T-helper 17 cell (primary cell): ENCODE measurements around the gene AASDH. TPM values are rescaled to one million over a fixed set of nuclear protein-coding genes. Genes with fewer than 3 reads are reported as not detected.
"Not testable (repeated sequence)": the region's sequence is repeated elsewhere in the genome, so short reads cannot be mapped to it uniquely, and the experiment has no call there.

Source experiments
- ATAC-seq: fragments of 150-1000 bp; cut with Tn5 transposase; 2 replicates; pipeline ENCODE4 v1.10.0; 2021; ENCODE audit warnings: mild to moderate bottlenecking, moderate library complexity
- DNase-seq, 3 donors: peaks; one replicate each; pipeline versions ENCODE4 v3.0.0 to v3.0.0-alpha.2; 2020 to 2021
- H3K9me3 ChIP-seq: one replicate; pipeline ENCODE4 v1.7.0; 2013; ENCODE audit warnings: low read length, mild to moderate bottlenecking; ENCODE audit not compliant: control insufficient read depth, poor library complexity, severe bottlenecking
- H3K27ac Mint-ChIP-seq: one replicate; pipeline ENCODE4 v1.8.0; 2022; ENCODE audit warnings: mild to moderate bottlenecking, moderate library complexity, mixed read lengths
- H3K27me3 Mint-ChIP-seq: one replicate; pipeline ENCODE4 v1.8.0; 2022; ENCODE audit warnings: mixed read lengths
- H3K36me3 Mint-ChIP-seq: one replicate; pipeline ENCODE4 v1.8.0; 2022; ENCODE audit warnings: low read depth, mixed read lengths
- H3K4me1 Mint-ChIP-seq: one replicate; pipeline ENCODE4 v1.8.0; 2022; ENCODE audit warnings: mild to moderate bottlenecking, mixed read lengths
- H3K4me3 Mint-ChIP-seq: one replicate; pipeline ENCODE4 v1.8.0; 2022; ENCODE audit warnings: mild to moderate bottlenecking, moderate library complexity, mixed read lengths
- total RNA-seq, 4 donors: library from RNA in 2 of 4; stranded (reverse) in 2 of 4; gene quantifications; one replicate each; pipeline ENCODE4 v1.2.3 and lab custom pipeline; 2022 to 2026

The AASDH gene
- total RNA-seq, 2 donors from 2014 or later, result 9.0 to 12.9 TPM

GRCh38 chr4:56372774-56373173 is 14.5 kb downstream of the AASDH start:
- peaks cover 7% of the 10 kb centered on the region for H3K36me3 Mint-ChIP-seq
- ATAC-seq, result no peak

GRCh38 chr4:56371426-56372220 is 15.7 kb downstream of the AASDH start:
- peaks cover 4% of the 10 kb centered on the region for H3K36me3 Mint-ChIP-seq
- DNase-seq, result no peak
- peaks cover 14% of the 10 kb centered on the region for H3K4me1 Mint-ChIP-seq
- H3K9me3 ChIP-seq, result no peaks in the 10 kb centered on the region
- no peaks in the 10 kb centered on the region for H3K27me3 Mint-ChIP-seq
- peak overlapping the region; percentile 39 for H3K27ac Mint-ChIP-seq
- no peak for ATAC-seq
- H3K4me3 Mint-ChIP-seq, result no peak overlapping the region

More at GRCh38 chr4:56372774-56373173, 14.5 kb downstream of the AASDH start:
- H3K27me3 Mint-ChIP-seq, result no peaks in the 10 kb centered on the region
- peaks cover 15% of the 10 kb centered on the region for H3K4me1 Mint-ChIP-seq
- no peak overlapping the region for H3K27ac Mint-ChIP-seq
- H3K4me3 Mint-ChIP-seq, result no peak overlapping the region
- no peak for DNase-seq
- H3K9me3 ChIP-seq, result no peaks in the 10 kb centered on the region

- no peak for ATAC-seq
- no peak for DNase-seq
- H3K4me3 Mint-ChIP-seq, result no peak overlapping the region
- no peak overlapping the region for H3K27ac Mint-ChIP-seq
- H3K27me3 Mint-ChIP-seq, result no peaks in the 10 kb centered on the region
- peaks cover 7% of the 10 kb centered on the region for H3K4me1 Mint-ChIP-seq
- no peaks in the 10 kb centered on the region for H3K9me3 ChIP-seq
- peaks cover 2% of the 10 kb centered on the region for H3K36me3 Mint-ChIP-seq
These were observed 16.9 kb downstream of the AASDH start for GRCh38 chr4:56370377-56370776.

- not testable (repeated sequence) for H3K27ac Mint-ChIP-seq, H3K9me3 ChIP-seq, H3K4me1 Mint-ChIP-seq, H3K36me3 Mint-ChIP-seq, DNase-seq, ATAC-seq, H3K27me3 Mint-ChIP-seq, H3K4me3 Mint-ChIP-seq
These were observed 24.3 kb downstream of the AASDH start for GRCh38 chr4:56362981-56363380.

GRCh38 chr4:56360071-56360470 is 27.2 kb downstream of the AASDH start:
- Mint-ChIP-seq H3K36me3 (peaks cover 2% of the 10 kb centered on the region), H3K27me3 (no peaks in the 10 kb centered on the region), H3K4me1 (no peaks in the 10 kb centered on the region), H3K4me3 (no peak overlapping the region), H3K27ac (no peak overlapping the region)
- DNase-seq (no peak), ATAC-seq (no peak)
- H3K9me3 ChIP-seq, result no peaks in the 10 kb centered on the region

- no peak for DNase-seq
- no peaks in the 10 kb centered on the region for H3K27me3 Mint-ChIP-seq
- no peak overlapping the region for H3K4me3 Mint-ChIP-seq
- ATAC-seq, result no peak
- no peak overlapping the region for H3K27ac Mint-ChIP-seq
- no peaks in the 10 kb centered on the region for H3K9me3 ChIP-seq
- H3K4me1 Mint-ChIP-seq, result no peaks in the 10 kb centered on the region
- H3K36me3 Mint-ChIP-seq, result peaks cover 2% of the 10 kb centered on the region
These were observed 30.6 kb downstream of the AASDH start for GRCh38 chr4:56356650-56357049.

- ATAC-seq (no peak), DNase-seq (no peak)
- Mint-ChIP-seq H3K4me1 (no peaks in the 10 kb centered on the region), H3K36me3 (no peaks in the 10 kb centered on the region), H3K4me3 (no peak overlapping the region), H3K27me3 (no peaks in the 10 kb centered on the region), H3K27ac (no peak overlapping the region)
- H3K9me3 ChIP-seq, result no peaks in the 10 kb centered on the region
These were observed 38.7 kb downstream of the AASDH start for GRCh38 chr4:56348576-56348975.

- Mint-ChIP-seq H3K27ac (no peak overlapping the region), H3K4me3 (no peak overlapping the region), H3K36me3 (peaks cover 5% of the 10 kb centered on the region), H3K4me1 (peaks cover 3% of the 10 kb centered on the region), H3K27me3 (no peaks in the 10 kb centered on the region)
- no peak for DNase-seq
- no peak for ATAC-seq
- no peaks in the 10 kb centered on the region for H3K9me3 ChIP-seq
These were observed 41.8 kb downstream of the AASDH start for GRCh38 chr4:56345458-56345857.

GRCh38 chr4:56342746-56343145 is 44.5 kb downstream of the AASDH start:
- DNase-seq, result no peak
- Mint-ChIP-seq H3K4me1 (peaks cover 3% of the 10 kb centered on the region), H3K27ac (no peak overlapping the region), H3K4me3 (no peak overlapping the region), H3K36me3 (peaks cover 8% of the 10 kb centered on the region), H3K27me3 (no peaks in the 10 kb centered on the region)
- ATAC-seq, result no peak
- no peaks in the 10 kb centered on the region for H3K9me3 ChIP-seq

- H3K4me1 Mint-ChIP-seq, result no peaks in the 10 kb centered on the region
- no peaks in the 10 kb centered on the region for H3K27me3 Mint-ChIP-seq
- no peaks in the 10 kb centered on the region for H3K9me3 ChIP-seq
- DNase-seq, result no peak
- H3K4me3 Mint-ChIP-seq, result no peak overlapping the region
- no peaks in the 10 kb centered on the region for H3K36me3 Mint-ChIP-seq
- no peak for ATAC-seq
- no peak overlapping the region for H3K27ac Mint-ChIP-seq
These were observed 56.6 kb downstream of the AASDH start for GRCh38 chr4:56330691-56331090.

GRCh38 chr4:56326363-56326762 is 60.9 kb downstream of the AASDH start:
- DNase-seq, result no peak
- no peaks in the 10 kb centered on the region for H3K4me1 Mint-ChIP-seq
- ATAC-seq, result no peak
- H3K4me3 Mint-ChIP-seq, result no peak overlapping the region
- peaks cover 15% of the 10 kb centered on the region for H3K27me3 Mint-ChIP-seq
- no peaks in the 10 kb centered on the region for H3K9me3 ChIP-seq
- H3K27ac Mint-ChIP-seq, result no peak overlapping the region
- no peaks in the 10 kb centered on the region for H3K36me3 Mint-ChIP-seq

GRCh38 chr4:56324011-56324610 is 63.2 kb downstream of the AASDH start:
- Mint-ChIP-seq H3K27ac (no peak overlapping the region), H3K4me1 (no peaks in the 10 kb centered on the region), H3K27me3 (peaks cover 15% of the 10 kb centered on the region), H3K4me3 (no peak overlapping the region), H3K36me3 (no peaks in the 10 kb centered on the region)
- ATAC-seq, result no peak
- no peaks in the 10 kb centered on the region for H3K9me3 ChIP-seq
- DNase-seq, result no peak

- Mint-ChIP-seq H3K4me3 (no peak overlapping the region), H3K4me1 (no peaks in the 10 kb centered on the region), H3K36me3 (no peaks in the 10 kb centered on the region), H3K27ac (no peak overlapping the region), H3K27me3 (peaks cover 19% of the 10 kb centered on the region)
- DNase-seq (no peak), ATAC-seq (no peak)
- no peaks in the 10 kb centered on the region for H3K9me3 ChIP-seq
These were observed 64.0 kb downstream of the AASDH start for GRCh38 chr4:56323327-56323726.

- Mint-ChIP-seq H3K36me3 (no peaks in the 10 kb centered on the region), H3K4me3 (no peak overlapping the region), H3K27me3 (peaks cover 20% of the 10 kb centered on the region), H3K27ac (no peak overlapping the region), H3K4me1 (no peaks in the 10 kb centered on the region)
- no peak for ATAC-seq
- no peaks in the 10 kb centered on the region for H3K9me3 ChIP-seq
- DNase-seq, result no peak
These were observed 66.0 kb downstream of the AASDH start for GRCh38 chr4:56321251-56321650.
